Measurements from ENCODE around the gene WDR33. TPM values are rescaled to one million over a fixed set of nuclear protein-coding genes. Genes with fewer than 3 reads are reported as not detected.

Gene WDR33
- total and polyA plus RNA-seq, 10 of the 15 experiments (the other 5 are each of a cell fraction or from before 2014, with no cell fraction given): 29.2 to 73.8 (median 45.6) TPM

DNA sequence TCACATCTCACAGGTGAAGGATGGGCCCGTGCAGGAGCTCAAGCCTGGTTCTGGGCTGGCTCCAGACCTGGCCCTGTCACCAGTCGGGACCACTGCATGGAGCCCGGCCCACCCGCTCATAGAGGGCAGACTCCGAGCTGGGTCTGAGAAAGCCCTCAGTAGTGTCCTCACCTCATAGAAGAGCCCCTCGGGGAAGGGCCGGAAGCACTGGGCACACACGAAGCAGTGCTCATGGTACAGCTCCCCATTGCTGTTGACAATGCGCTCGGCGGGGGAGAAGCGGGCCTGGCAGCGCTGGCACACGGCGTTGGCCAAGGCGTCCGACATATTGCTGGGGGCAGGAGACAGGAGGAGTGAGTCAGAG lies 153.8 kb downstream of the WDR33 start:
- ChIA-PET SMC1A (ENCODE audit: uncharacterized antibody, unreplicated experiment) (interaction anchor here (0.7 kb wide), 1 partner anchor 66 kb away, joined by 3 read pairs; no protein-coding TSS in a partner anchor), RAD21 (ENCODE audit: unreplicated experiment) (no interaction called here), CTCF (no interaction called here), POLR2A (no interaction called here)
- Histone ChIP-seq H4K20me1 (ENCODE audit: control insufficient read depth, insufficient read depth) (no peaks in the 10 kb centered on the region), H3K4me2 (ENCODE audit: control insufficient read depth, insufficient read depth) (no peak overlapping the region), H3K27me3 (replicated peaks in 1 of 2; ENCODE audit: control insufficient read depth in 2 of 2, insufficient read depth in 2 of 2, low read length in 1 of 2) (no peaks in the 10 kb centered on the region), H3K4me3 (no peak overlapping the region), H3K27ac (ENCODE audit: control insufficient read depth, insufficient read depth) (no peak overlapping the region), H3K9me3 (replicated peaks; ENCODE audit: control insufficient read depth, insufficient read depth, low read length) (no peaks in the 10 kb centered on the region), H3K36me3 (ENCODE audit: control insufficient read depth in 2 of 2, insufficient read depth in 2 of 2, low read length in 1 of 2) (no peaks in the 10 kb centered on the region), H3K9ac (ENCODE audit: control insufficient read depth, insufficient read depth, low read length) (no peak overlapping the region), H3K79me2 (ENCODE audit: control insufficient read depth, insufficient read depth, low read length) (no peaks in the 10 kb centered on the region), H3K4me1 (ENCODE audit: control insufficient read depth, insufficient read depth, low read length) (no peaks in the 10 kb centered on the region), H2AFZ (ENCODE audit: control insufficient read depth, low read depth, low read length) (no peak overlapping the region)
- in situ Hi-C loops (cut with MboI): no loop called here
- intact Hi-C loops (cut with micrococcal nuclease; ENCODE audit: unreplicated experiment): no loop called here
- 36% methylated on average over 17 of the region's 17 CpGs for WGBS (ENCODE audit: insufficient coverage, insufficient replicate concordance, low lambda C conversion rate, missing lambda C conversion rate)
- no peak for FAIRE-seq
- no TSS peak for BruUV-seq (replicated peaks)
- ATAC-seq: no peak
- TF ChIP-seq CHD4 (IDR thresholded peaks at IDR 0.05) (no peak), EED (IDR thresholded peaks at IDR 0.05; ENCODE audit: low read depth) (no peak), SMARCA5 (IDR thresholded peaks at IDR 0.05) (no peak), TCF3 (IDR thresholded peaks at IDR 0.05; ENCODE audit: borderline replicate concordance, insufficient read depth, low read depth, low read length) (no peak), CEBPB (IDR thresholded peaks at IDR 0.05; ENCODE audit: borderline replicate concordance in 1 of 2, low read depth in 2 of 2, low read length in 2 of 2) (no peak), KLF5 (IDR thresholded peaks at IDR 0.05; ENCODE audit: partially characterized antibody) (no peak), GABPA (IDR thresholded peaks at IDR 0.05; ENCODE audit: low read depth) (no peak)
- TF ChIP-seq, protein P1, sequence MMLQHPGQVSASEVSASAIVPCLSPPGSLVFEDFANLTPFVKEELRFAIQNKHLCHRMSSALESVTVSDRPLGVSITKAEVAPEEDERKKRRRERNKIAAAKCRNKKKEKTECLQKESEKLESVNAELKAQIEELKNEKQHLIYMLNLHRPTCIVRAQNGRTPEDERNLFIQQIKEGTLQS (IDR thresholded peaks at IDR 0.05; ENCODE audit: borderline replicate concordance, extremely low read depth, low read depth, low read length): no peak
- TF ChIP-seq, protein P2, sequence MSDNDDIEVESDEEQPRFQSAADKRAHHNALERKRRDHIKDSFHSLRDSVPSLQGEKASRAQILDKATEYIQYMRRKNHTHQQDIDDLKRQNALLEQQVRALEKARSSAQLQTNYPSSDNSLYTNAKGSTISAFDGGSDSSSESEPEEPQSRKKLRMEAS (IDR thresholded peaks at IDR 0.05; ENCODE audit: low read depth, low read length): no peak
- TF ChIP-seq, protein P3, sequence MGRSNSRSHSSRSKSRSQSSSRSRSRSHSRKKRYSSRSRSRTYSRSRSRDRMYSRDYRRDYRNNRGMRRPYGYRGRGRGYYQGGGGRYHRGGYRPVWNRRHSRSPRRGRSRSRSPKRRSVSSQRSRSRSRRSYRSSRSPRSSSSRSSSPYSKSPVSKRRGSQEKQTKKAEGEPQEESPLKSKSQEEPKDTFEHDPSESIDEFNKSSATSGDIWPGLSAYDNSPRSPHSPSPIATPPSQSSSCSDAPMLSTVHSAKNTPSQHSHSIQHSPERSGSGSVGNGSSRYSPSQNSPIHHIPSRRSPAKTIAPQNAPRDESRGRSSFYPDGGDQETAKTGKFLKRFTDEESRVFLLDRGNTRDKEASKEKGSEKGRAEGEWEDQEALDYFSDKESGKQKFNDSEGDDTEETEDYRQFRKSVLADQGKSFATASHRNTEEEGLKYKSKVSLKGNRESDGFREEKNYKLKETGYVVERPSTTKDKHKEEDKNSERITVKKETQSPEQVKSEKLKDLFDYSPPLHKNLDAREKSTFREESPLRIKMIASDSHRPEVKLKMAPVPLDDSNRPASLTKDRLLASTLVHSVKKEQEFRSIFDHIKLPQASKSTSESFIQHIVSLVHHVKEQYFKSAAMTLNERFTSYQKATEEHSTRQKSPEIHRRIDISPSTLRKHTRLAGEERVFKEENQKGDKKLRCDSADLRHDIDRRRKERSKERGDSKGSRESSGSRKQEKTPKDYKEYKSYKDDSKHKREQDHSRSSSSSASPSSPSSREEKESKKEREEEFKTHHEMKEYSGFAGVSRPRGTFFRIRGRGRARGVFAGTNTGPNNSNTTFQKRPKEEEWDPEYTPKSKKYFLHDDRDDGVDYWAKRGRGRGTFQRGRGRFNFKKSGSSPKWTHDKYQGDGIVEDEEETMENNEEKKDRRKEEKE (IDR thresholded peaks at IDR 0.05): no peak
- DNase-seq (ENCODE audit: low read depth, low spot score): no peak
